ENCODE data around the gene MAT2A. TPM values are rescaled to one million over a fixed set of nuclear protein-coding genes. Genes with fewer than 3 reads are reported as not detected.

Gene MAT2A
- total and polyA plus RNA-seq, 9 of the 15 experiments (the other 6 are each of a cell fraction or from before 2014, with no cell fraction given): 130 to 1,027 (median 240) TPM

DNA sequence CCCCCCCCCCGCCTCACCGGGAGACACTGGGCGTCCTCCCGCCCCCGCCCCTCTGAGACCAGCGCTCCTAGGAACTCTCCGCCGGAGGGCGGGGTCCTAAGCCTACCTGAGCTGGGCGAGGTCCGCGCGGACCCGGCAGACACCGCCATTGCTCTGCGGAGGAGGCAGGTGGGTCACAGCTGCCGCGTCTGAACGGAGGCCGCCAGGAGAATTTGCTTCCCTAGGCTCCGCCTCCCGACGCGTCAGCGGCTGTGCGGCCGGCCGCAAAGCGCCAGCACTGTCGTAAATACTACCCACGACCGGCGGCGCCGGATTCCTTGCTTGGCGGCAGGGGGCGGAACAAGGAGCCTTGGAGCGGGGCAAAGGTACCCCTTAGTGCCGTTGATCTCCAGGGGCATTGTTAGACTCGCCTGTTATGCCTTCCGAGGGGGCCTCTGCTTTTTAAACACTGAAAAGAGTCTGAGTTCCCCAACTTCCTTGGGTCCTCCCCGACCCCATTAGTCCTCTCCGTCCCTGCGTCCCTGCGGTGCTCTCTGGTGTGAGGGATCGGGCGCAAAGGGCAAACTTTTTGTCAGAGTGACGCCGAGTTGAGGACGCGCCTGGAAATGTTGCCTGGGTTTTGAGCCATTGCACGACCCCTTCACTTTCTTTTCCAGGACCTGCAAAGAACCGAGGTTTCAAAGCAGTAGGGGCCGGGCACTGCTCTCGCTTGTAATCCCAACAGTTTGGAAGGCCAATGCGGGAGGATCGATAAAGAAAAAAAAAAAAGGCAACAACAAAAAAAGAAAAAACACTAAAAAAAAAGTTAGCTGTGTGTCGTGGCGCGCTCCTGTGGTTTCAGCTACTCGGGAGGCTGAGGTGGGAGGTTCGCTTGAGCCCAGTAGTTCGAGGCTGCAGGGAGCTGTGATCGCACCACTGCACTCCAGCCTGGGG, 22.6 kb downstream of the MAT2A start, which contains the start of gene GGCX (continued):
- TF ChIP-seq PML (IDR thresholded peaks at IDR 0.05; ENCODE audit: low read length) (peak; percentile 82; the same call in 1 of the 2 replicates), HDAC1 (IDR thresholded peaks at IDR 0.05) (no peak), EP400 (IDR thresholded peaks at IDR 0.05) (peak; percentile 80), ZNF644 (tag; IDR thresholded peaks at IDR 0.05; ENCODE audit: low read depth) (no peak), BRD9 (IDR thresholded peaks at IDR 0.05; ENCODE audit: low read depth, partially characterized antibody) (peak; percentile 49), ZNF23 (CRISPR knock-in tag; IDR thresholded peaks at IDR 0.05) (no peak), ATF7 (IDR thresholded peaks at IDR 0.05) (peak; percentile 79; the same call in 1 of the 2 replicates), JUND (IDR thresholded peaks at IDR 0.05; ENCODE audit: borderline replicate concordance, low read depth, low read length) (peak; percentile 73), JUND (tag; IDR thresholded peaks at IDR 0.05; ENCODE audit: borderline replicate concordance, low read depth, low read length) (no peak; the same call in 2 of the 3 replicates), TFAM (CRISPR knock-in tag; conservative IDR thresholded peaks at IDR 0.05) (no peak), XRCC5 (IDR thresholded peaks at IDR 0.05; ENCODE audit: low read depth, low read length) (no peak), ATF1 (CRISPR knock-in tag; IDR thresholded peaks at IDR 0.05) (peak; percentile 30; the same call in 1 of the 2 replicates), ATF1 (tag; IDR thresholded peaks at IDR 0.05) (peak; percentile 94), ELF4 (CRISPR knock-in tag; IDR thresholded peaks at IDR 0.05) (no peak), PHF20 (IDR thresholded peaks at IDR 0.05; ENCODE audit: partially characterized antibody) (peak; percentile 0), ELF1 (tag; IDR thresholded peaks at IDR 0.05) (peak; percentile 77), NCOA2 (IDR thresholded peaks at IDR 0.05; ENCODE audit: partially characterized antibody in 2 of 2) (peak in 1 of 2 experiments; percentile 97), SNIP1 (IDR thresholded peaks at IDR 0.05; ENCODE audit: low read depth) (no peak), TARDBP (IDR thresholded peaks at IDR 0.05) (peak; percentile 29; the same call in 1 of the 2 replicates), ARNT (IDR thresholded peaks at IDR 0.05) (peak in 1 of 2 experiments; percentile 60; a peak in 1 of 4 replicates)
- TF ChIP-seq, protein P1, sequence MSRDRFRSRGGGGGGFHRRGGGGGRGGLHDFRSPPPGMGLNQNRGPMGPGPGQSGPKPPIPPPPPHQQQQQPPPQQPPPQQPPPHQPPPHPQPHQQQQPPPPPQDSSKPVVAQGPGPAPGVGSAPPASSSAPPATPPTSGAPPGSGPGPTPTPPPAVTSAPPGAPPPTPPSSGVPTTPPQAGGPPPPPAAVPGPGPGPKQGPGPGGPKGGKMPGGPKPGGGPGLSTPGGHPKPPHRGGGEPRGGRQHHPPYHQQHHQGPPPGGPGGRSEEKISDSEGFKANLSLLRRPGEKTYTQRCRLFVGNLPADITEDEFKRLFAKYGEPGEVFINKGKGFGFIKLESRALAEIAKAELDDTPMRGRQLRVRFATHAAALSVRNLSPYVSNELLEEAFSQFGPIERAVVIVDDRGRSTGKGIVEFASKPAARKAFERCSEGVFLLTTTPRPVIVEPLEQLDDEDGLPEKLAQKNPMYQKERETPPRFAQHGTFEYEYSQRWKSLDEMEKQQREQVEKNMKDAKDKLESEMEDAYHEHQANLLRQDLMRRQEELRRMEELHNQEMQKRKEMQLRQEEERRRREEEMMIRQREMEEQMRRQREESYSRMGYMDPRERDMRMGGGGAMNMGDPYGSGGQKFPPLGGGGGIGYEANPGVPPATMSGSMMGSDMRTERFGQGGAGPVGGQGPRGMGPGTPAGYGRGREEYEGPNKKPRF (IDR thresholded peaks at IDR 0.05; ENCODE audit: low read depth, low read length): no peak
- TF ChIP-seq, protein P2, sequence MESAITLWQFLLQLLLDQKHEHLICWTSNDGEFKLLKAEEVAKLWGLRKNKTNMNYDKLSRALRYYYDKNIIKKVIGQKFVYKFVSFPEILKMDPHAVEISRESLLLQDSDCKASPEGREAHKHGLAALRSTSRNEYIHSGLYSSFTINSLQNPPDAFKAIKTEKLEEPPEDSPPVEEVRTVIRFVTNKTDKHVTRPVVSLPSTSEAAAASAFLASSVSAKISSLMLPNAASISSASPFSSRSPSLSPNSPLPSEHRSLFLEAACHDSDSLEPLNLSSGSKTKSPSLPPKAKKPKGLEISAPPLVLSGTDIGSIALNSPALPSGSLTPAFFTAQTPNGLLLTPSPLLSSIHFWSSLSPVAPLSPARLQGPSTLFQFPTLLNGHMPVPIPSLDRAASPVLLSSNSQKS (CRISPR knock-in tag; IDR thresholded peaks at IDR 0.05): no peak
- TF ChIP-seq, protein P3, sequence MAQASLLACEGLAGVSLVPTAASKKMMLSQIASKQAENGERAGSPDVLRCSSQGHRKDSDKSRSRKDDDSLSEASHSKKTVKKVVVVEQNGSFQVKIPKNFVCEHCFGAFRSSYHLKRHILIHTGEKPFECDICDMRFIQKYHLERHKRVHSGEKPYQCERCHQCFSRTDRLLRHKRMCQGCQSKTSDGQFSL (CRISPR knock-in tag; IDR thresholded peaks at IDR 0.05): 0 out of 2 replicates have a peak, but pooled peaks have one; percentile 22
- TF ChIP-seq, protein P3 (tag; IDR thresholded peaks at IDR 0.05): no peak

Measured in K562 (cell line).